Vagina (tissue), 2 donors: ENCODE measurements around the gene SETD5.

Source experiments
- CTCF ChIP-seq, 3 experiments: fragments of 450-650 bp in 2 of 3; fragments of 200-600 bp in 1 of 3; sonication (generic) in 1 of 3; IDR thresholded peaks; one replicate each; pipeline ENCODE4 v1.5.1; 2017 to 2019; ENCODE audit warnings: antibody characterized with exemption in 3 of 3, mild to moderate bottlenecking in 2 of 3, moderate library complexity in 2 of 3
- POLR2A ChIP-seq, 2 donors: fragments of 450-650 bp; IDR thresholded peaks; one replicate each; pipeline ENCODE4 v1.6.1; 2017; ENCODE audit warnings: antibody characterized with exemption in 2 of 2, mild to moderate bottlenecking in 2 of 2, moderate library complexity in 2 of 2
- POLR2AphosphoS5 ChIP-seq, 2 donors: sonication (generic); formaldehyde crosslinking; IDR thresholded peaks; one replicate each; pipeline ENCODE4 v1.9.0; 2017; ENCODE audit warnings: antibody characterized with exemption in 2 of 2, mild to moderate bottlenecking in 2 of 2, low read depth in 1 of 2; ENCODE audit not compliant: insufficient read depth in 1 of 2

- TF ChIP-seq CTCF (IDR thresholded peaks at IDR 0.05): no peak
- no peak for TF ChIP-seq POLR2AphosphoS5 (IDR thresholded peaks at IDR 0.05; ENCODE audit: insufficient read depth in 1 of 2, low read depth in 1 of 2)
- no peak for TF ChIP-seq POLR2A (IDR thresholded peaks at IDR 0.05)
Observed at GRCh38 chr3:9388562-9389272, 8.7 kb upstream of the SETD5 start.
